OCI-LY1 (cell line): ENCODE results near the gene DRC3.

Experiments used
- H2AFZ ChIP-seq: fragments of 200-600 bp; sonication (generic), shearing (Covaris generic); 2 replicates; pipeline ENCODE4 v1.6.0; 2014; ENCODE audit warnings: antibody characterized with exemption, mild to moderate bottlenecking, low read length
- H3F3A ChIP-seq: fragments of 200-600 bp; sonication (generic), shearing (Covaris generic); 2 replicates; pipeline ENCODE4 v1.6.0; 2014; ENCODE audit warnings: mild to moderate bottlenecking, antibody characterized with exemption, low read length, moderate library complexity; ENCODE audit not compliant: insufficient read depth
- H3K27ac ChIP-seq: fragments of 200-600 bp; sonication (generic); 2 replicates; pipeline ENCODE4 v1.5.1; 2014; ENCODE audit warnings: low read length, mixed run types, mild to moderate bottlenecking, low read depth; ENCODE audit not compliant: poor library complexity, severe bottlenecking
- H3K27me3 ChIP-seq: fragments of 200-600 bp; sonication (generic); 2 replicates; pipeline ENCODE4 v1.6.0; 2014; ENCODE audit warnings: antibody characterized with exemption, mild to moderate bottlenecking, low read length, moderate library complexity; ENCODE audit not compliant: insufficient read depth
- H3K36me3 ChIP-seq: fragments of 200-600 bp; sonication (generic); 2 replicates; pipeline ENCODE4 v1.6.1; 2014; ENCODE audit warnings: mild to moderate bottlenecking, antibody characterized with exemption, low read length, moderate library complexity, mixed read lengths; ENCODE audit not compliant: insufficient read depth
- H3K4me1 ChIP-seq: fragments of 200-600 bp; sonication (generic); 2 replicates; pipeline ENCODE4 v1.5.1; 2014; ENCODE audit warnings: mild to moderate bottlenecking, low read length, moderate library complexity; ENCODE audit not compliant: insufficient read depth, severe bottlenecking
- H3K4me2 ChIP-seq: fragments of 200-600 bp; sonication (generic), shearing (Covaris generic); 2 replicates; pipeline ENCODE4 v1.6.1; 2014; ENCODE audit warnings: low read length
- H3K4me3 ChIP-seq: fragments of 200-600 bp; sonication (generic); 2 replicates; pipeline ENCODE4 v1.5.1; 2014; ENCODE audit warnings: low read length, low read depth, mild to moderate bottlenecking, mixed read lengths; ENCODE audit not compliant: poor library complexity, severe bottlenecking
- H3K79me2 ChIP-seq: fragments of 200-600 bp; shearing (Covaris generic); 2 replicates; pipeline ENCODE4 v1.6.1; 2016; ENCODE audit warnings: mixed run types, low read length, mixed read lengths; ENCODE audit not compliant: insufficient read depth
- H3K9ac ChIP-seq: fragments of 200-600 bp; sonication (generic), shearing (Covaris generic); 2 replicates; pipeline ENCODE4 v1.6.1; 2014; ENCODE audit warnings: mild to moderate bottlenecking, low read length, mixed read lengths
- H3K9me2 ChIP-seq: fragments of 200-600 bp; sonication (generic), shearing (Covaris generic); 2 replicates; pipeline ENCODE4 v1.6.1; 2014; ENCODE audit warnings: low read depth, mild to moderate bottlenecking, low read length, mixed read lengths
- H3K9me3 ChIP-seq: fragments of 200-600 bp; shearing (Covaris generic); 2 replicates; pipeline ENCODE4 v1.6.1; 2014; ENCODE audit warnings: low read length, mixed read lengths
- H4K20me1 ChIP-seq: fragments of 200-600 bp; sonication (generic), shearing (Covaris generic); 2 replicates; pipeline ENCODE4 v1.6.0; 2016; ENCODE audit warnings: mild to moderate bottlenecking, low read length; ENCODE audit not compliant: insufficient read depth
- CTCF ChIP-seq: fragments of 200-600 bp; sonication (generic), shearing (Covaris generic); IDR thresholded peaks from 2 replicates; pipeline ENCODE4 v1.5.1; 2017; ENCODE audit warnings: mild to moderate bottlenecking, antibody characterized with exemption, low read length, moderate library complexity, mixed read lengths
- EZH2 ChIP-seq: fragments of 200-600 bp; sonication (generic), shearing (Covaris generic); IDR thresholded peaks from 2 replicates; pipeline ENCODE4 v1.8.0; 2017; ENCODE audit warnings: borderline replicate concordance, mixed run types, mild to moderate bottlenecking, antibody characterized with exemption, low read length, moderate library complexity, mixed read lengths

The DRC3 gene

GRCh38 chr17:17988427-17988945 is 15.8 kb downstream of the DRC3 start:
- H3K79me2 ChIP-seq, result no peaks in the 10 kb centered on the region
- TF ChIP-seq EZH2 (no peak), CTCF (no peak)
- no peak overlapping the region for H3K4me3 ChIP-seq
- no peaks in the 10 kb centered on the region for H3K9me2 ChIP-seq
- H3K27me3 ChIP-seq, result peaks cover 6% of the 10 kb centered on the region; the same call in 1 of the 2 replicates
- no peaks in the 10 kb centered on the region for H3K9me3 ChIP-seq
- H3K4me1 ChIP-seq, result no peaks in the 10 kb centered on the region
- no peak overlapping the region for H2AFZ ChIP-seq
- H3K4me2 ChIP-seq, result no peak overlapping the region
- H3K36me3 ChIP-seq, result no peaks in the 10 kb centered on the region
- H4K20me1 ChIP-seq, result no peaks in the 10 kb centered on the region
- no peaks in the 10 kb centered on the region for H3F3A ChIP-seq
- no peak overlapping the region for H3K9ac ChIP-seq
- no peak overlapping the region for H3K27ac ChIP-seq

GRCh38 chr17:17989081-17989480 is 16.4 kb downstream of the DRC3 start:
- H3K27me3 ChIP-seq, result peaks cover 12% of the 10 kb centered on the region; the same call in 1 of the 2 replicates
- no peaks in the 10 kb centered on the region for H3K9me3 ChIP-seq
- no peak overlapping the region for H3K4me3 ChIP-seq
- no peaks in the 10 kb centered on the region for H3K4me1 ChIP-seq
- H3F3A ChIP-seq, result no peaks in the 10 kb centered on the region
- no peaks in the 10 kb centered on the region for H3K9me2 ChIP-seq
- TF ChIP-seq EZH2 (no peak), CTCF (no peak)
- no peak overlapping the region for H3K27ac ChIP-seq
- H3K79me2 ChIP-seq, result no peaks in the 10 kb centered on the region
- no peaks in the 10 kb centered on the region for H3K36me3 ChIP-seq
- no peak overlapping the region for H2AFZ ChIP-seq
- no peaks in the 10 kb centered on the region for H4K20me1 ChIP-seq
- H3K9ac ChIP-seq, result no peak overlapping the region
- H3K4me2 ChIP-seq, result no peak overlapping the region

GRCh38 chr17:17989618-17990017 is 17.0 kb downstream of the DRC3 start:
- no peaks in the 10 kb centered on the region for H3K9me2 ChIP-seq
- no peak overlapping the region for H3K4me3 ChIP-seq
- H3K27ac ChIP-seq, result no peak overlapping the region
- H4K20me1 ChIP-seq, result no peaks in the 10 kb centered on the region
- H2AFZ ChIP-seq, result no peak overlapping the region
- no peak for TF ChIP-seq EZH2
- TF ChIP-seq CTCF, result no peak
- H3K9ac ChIP-seq, result no peak overlapping the region
- H3K79me2 ChIP-seq, result no peaks in the 10 kb centered on the region
- no peaks in the 10 kb centered on the region for H3F3A ChIP-seq
- peaks cover 12% of the 10 kb centered on the region; the same call in 1 of the 2 replicates for H3K27me3 ChIP-seq
- H3K36me3 ChIP-seq, result no peaks in the 10 kb centered on the region
- H3K4me2 ChIP-seq, result no peak overlapping the region
- no peaks in the 10 kb centered on the region for H3K9me3 ChIP-seq
- H3K4me1 ChIP-seq, result no peaks in the 10 kb centered on the region
